ENCODE data around the gene TSNAX. TPM values are rescaled to one million over a fixed set of nuclear protein-coding genes. Genes with fewer than 3 reads are reported as not detected.
A peak's percentile ranks its signal among the peaks of the same experiment; 100 is the strongest.

TSNAX gene
- total and polyA plus RNA-seq, 2 of the 8 experiments (the other 6 are each of a cell fraction or from before 2014, with no cell fraction given), result 7.7 to 34.0 TPM

DNA sequence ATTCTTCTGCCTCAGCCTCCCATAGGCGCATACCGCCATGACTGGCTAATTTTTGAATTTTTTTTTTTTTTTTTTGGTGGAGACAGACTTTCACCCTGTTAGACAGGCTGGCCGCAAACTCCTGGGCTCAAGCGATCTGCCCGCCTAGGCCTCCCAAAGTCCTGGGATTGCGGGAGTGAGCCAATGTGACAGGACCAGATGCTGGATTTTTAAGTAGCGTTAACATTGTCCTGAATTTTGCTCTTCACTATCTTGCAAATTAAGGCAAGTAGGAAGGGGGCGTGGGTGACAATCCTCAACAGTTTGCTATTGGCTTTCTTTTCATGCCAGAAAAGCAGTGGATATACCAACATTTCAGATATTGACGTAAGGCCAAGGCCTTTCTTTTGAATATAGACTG, 49.7 kb upstream of the TSNAX start:
- Histone ChIP-seq H3K4ac (replicated peaks; ENCODE audit: insufficient read length, low read depth, low read length) (no peak overlapping the region), H3K27me3 (replicated peaks in 1 of 4; ENCODE audit: control insufficient read depth in 3 of 4, extremely low read depth in 1 of 4, insufficient read depth in 3 of 4, low read length in 3 of 4) (no peaks in the 10 kb centered on the region), H3K4me3 (ENCODE audit: extremely low read depth in 1 of 4, insufficient read depth in 2 of 4, low read depth in 3 of 4, low read length in 4 of 4) (no peak overlapping the region), H3K4me1 (replicated peaks in 1 of 4; ENCODE audit: control insufficient read depth in 3 of 4, insufficient read depth in 4 of 4, low read length in 3 of 4) (peaks cover 0 to 5% (median 3%) of the 10 kb centered on the region in 4 experiments; a peak in 4 of 7 replicates), H4K5ac (ENCODE audit: insufficient read length, low read depth, low read length) (peak overlapping the region; percentile 15), H2BK5ac (ENCODE audit: low read depth, low read length) (no peak overlapping the region), H3K9ac (replicated peaks in 1 of 4; ENCODE audit: extremely low read depth in 1 of 4, low read depth in 3 of 4, low read length in 3 of 4) (no peak overlapping the region), H3K79me1 (ENCODE audit: low read depth, low read length) (no peaks in the 10 kb centered on the region), H3K18ac (ENCODE audit: extremely low read depth, low read length) (no peak overlapping the region), H3K79me2 (ENCODE audit: control insufficient read depth in 1 of 2, insufficient read depth in 2 of 2, low read length in 2 of 2) (no peaks in the 10 kb centered on the region), H4K91ac (replicated peaks; ENCODE audit: insufficient read length, low read length) (no peak overlapping the region), H3K9me3 (ENCODE audit: insufficient read depth in 2 of 2, low read depth in 1 of 2, low read length in 1 of 2) (no peaks in the 10 kb centered on the region; a peak in 1 of 4 replicates), H2BK20ac (ENCODE audit: low read length) (no peak overlapping the region), H2AK5ac (ENCODE audit: low read depth, low read length) (no peak overlapping the region), H3K23me2 (ENCODE audit: low read depth, low read length) (no peaks in the 10 kb centered on the region), H4K8ac (ENCODE audit: extremely low read depth, insufficient read depth, low read length) (no peak overlapping the region), H3K4me2 (ENCODE audit: insufficient read depth in 1 of 2, low read depth in 2 of 2, low read length in 2 of 2) (peak overlapping the region in 1 of 2 experiments; percentile 44; a peak in 1 of 4 replicates), H3K27ac (ENCODE audit: low read depth, low read length) (no peak overlapping the region), H3K36me3 (ENCODE audit: control insufficient read depth in 2 of 4, insufficient read depth in 4 of 4, low read length in 3 of 4) (no peaks in the 10 kb centered on the region), H3K23ac (ENCODE audit: insufficient read length) (no peak overlapping the region), H3K56ac (replicated peaks; ENCODE audit: insufficient read length, low read depth, low read length) (no peak overlapping the region), H4K20me1 (replicated peaks in 1 of 2; ENCODE audit: control insufficient read depth in 1 of 2, insufficient read depth in 2 of 2, low read length in 2 of 2) (no peaks in the 10 kb centered on the region), H3K14ac (ENCODE audit: insufficient read length) (no peak overlapping the region), H2BK15ac (ENCODE audit: low read length) (no peak overlapping the region), H2AFZ (ENCODE audit: low read length) (no peak overlapping the region), H2BK12ac (ENCODE audit: low read depth, low read length) (no peak overlapping the region), H2BK120ac (replicated peaks; ENCODE audit: low read depth, low read length) (no peak overlapping the region)
- no peak for DNase-seq (ENCODE audit: low read depth in 1 of 2, low spot score in 2 of 2)
- FAIRE-seq, result no peak
- TF ChIP-seq TEAD4 (IDR thresholded peaks at IDR 0.05; ENCODE audit: low read depth, low read length), result no peak
- ChIA-PET POLR2A (ENCODE audit: partially characterized antibody) (no interaction called here), CTCF (ENCODE audit: partially characterized antibody) (interaction anchor here (0.6 kb wide), 1 partner anchor 143 kb away, joined by 4 read pairs; no protein-coding TSS in a partner anchor)
- WGBS, 2 experiments (ENCODE audit: extremely low coverage in 1 of 2, insufficient coverage in 1 of 2, insufficient read length in 1 of 2, insufficient replicate concordance in 2 of 2, low coverage in 1 of 2, low lambda C conversion rate in 2 of 2, missing lambda C conversion rate in 1 of 2), result 77% methylated on average over 9 of the region's 9 CpGs; no CpG with 5 or more reads in 1 of the 2 experiments
